Measurements from ENCODE around the gene MTAP.

Gene MTAP

DNA sequence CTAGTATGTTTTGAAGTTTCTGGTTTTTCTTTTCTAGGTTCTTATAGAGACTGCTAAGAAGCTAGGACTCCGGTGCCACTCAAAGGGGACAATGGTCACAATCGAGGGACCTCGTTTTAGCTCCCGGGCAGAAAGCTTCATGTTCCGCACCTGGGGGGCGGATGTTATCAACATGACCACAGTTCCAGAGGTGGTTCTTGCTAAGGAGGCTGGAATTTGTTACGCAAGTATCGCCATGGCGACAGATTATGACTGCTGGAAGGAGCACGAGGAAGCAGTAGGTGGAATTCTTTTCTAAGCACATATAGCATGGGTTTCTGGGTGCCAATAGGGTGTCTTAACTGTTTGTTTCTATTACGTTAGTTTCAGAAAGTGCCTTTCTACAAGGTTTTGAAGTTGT, 52.2 kb downstream of the MTAP start:
- DNase-seq = no peak

DNA sequence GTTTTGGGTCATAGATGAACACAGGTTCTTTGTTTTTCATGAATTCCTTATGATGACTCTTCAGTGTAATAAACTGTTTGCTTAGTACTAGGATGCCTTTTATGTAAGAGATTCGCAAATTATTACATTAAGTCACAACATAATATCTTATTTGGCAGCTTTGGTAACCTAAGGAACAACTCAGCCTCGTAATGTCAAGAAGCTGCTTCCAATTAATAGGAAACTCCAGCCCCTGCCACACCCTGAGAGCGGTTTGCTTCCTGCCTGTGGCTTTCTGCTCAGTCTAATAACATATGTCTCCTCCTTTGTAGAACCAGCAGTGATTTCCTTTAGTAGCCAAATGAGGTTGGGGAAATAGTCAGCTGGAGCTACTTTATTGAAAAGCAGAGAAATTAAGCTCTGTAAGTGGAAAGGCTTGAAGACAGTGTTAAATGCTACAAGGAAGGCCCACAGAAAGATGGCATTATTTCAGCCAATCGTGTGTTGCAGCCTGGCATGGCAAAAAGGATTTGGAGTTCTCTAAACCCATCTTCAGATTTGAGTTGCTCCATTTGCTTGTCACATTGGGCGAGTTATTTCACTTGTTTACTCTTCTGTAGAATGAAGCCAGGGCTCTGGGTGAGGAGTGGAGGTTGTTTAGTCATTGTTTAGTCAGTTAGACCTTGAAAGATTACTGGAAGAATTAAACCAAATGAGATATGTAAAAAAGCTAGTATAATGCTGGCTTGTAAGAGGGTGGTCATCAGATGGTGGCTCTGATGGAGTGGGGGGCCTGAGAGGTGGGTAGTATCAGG, 54.1 kb downstream of the MTAP start:
- DNase-seq = no peak

DNA sequence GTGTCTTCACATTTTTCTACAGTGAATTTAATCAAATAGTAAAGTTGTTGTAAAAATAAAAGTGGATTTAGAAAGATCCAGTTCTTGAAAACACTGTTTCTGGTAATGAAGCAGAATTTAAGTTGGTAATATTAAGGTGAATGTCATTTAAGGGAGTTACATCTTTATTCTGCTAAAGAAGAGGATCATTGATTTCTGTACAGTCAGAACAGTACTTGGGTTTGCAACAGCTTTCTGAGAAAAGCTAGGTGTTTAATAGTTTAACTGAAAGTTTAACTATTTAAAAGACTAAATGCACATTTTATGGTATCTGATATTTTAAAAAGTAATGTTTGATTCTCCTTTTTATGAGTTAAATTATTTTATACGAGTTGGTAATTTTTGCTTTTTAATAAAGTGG, 60.4 kb downstream of the MTAP start:
- DNase-seq = no peak

DNA sequence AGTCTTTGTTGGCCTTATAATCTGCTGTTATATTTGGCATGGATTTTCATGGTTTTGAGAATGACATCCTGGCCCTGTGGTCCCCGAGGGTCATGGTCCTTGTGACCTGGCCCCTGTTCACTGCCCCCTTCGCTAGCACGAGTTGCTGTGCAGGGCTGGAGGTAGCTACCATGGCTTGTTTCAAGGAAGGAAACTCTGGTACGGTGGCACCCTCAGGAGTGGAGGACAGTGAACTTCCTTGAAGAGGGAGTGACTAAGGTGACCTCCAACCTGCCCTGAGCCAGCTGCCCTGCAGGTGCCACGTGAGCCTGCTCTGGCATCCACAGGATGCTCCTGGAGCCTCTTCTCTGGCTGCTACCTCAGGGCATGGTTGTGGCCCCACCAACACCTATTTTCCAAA, 62.1 kb downstream of the MTAP start:
- no peak for DNase-seq

DNA sequence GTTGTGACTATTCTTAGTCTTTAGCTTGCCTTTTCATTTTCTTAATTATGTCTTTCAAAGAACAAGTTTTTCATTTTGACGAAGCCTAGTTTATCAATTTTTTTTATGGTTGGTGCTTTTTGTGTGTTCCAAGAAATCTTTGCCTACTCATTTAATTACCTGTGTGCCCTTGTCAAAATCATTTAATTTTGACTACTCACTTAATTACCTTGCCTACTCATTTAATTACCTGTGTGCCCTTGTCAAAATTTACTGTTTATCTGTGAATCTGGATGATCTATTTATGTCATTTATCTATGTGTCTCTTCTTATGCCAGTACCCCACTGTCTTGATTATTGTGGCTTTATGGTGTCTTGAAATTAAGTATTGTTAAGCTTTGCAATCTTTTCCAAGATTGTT, 63.9 kb downstream of the MTAP start:
- no peak for DNase-seq

DNA sequence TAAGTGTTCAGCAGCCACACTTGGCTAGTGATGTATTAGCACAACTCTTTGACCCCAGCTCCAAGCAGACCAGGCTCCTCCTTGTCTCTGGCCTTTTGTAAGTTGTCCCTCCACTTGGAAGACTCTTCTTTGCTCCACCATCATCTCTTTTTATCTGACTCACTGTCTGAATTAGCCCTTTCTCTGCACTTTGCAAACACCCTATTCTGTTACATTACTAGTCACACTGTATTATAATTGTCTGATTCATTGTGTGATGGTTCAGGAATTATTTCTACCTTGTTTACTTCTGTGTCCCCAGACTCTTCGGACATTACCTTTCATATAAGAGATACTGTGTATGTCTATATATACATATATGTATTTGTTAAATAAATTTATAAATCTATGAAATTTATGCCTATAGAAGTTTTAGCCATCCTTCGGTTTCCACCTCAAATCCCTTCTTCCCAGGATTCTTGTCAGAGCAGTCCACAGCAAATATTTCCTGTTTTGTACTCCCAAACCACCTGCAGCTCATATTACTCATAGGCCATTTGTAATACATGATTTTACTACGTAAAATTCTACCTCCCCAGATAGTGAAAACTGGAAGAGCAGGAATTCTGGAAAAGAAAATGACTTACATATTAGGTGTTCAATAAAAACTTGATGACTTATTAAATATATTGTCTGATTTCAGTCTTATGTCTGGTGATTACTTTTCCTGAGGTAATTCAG, 69.0 kb downstream of the MTAP start:
- no peak for DNase-seq

DNA sequence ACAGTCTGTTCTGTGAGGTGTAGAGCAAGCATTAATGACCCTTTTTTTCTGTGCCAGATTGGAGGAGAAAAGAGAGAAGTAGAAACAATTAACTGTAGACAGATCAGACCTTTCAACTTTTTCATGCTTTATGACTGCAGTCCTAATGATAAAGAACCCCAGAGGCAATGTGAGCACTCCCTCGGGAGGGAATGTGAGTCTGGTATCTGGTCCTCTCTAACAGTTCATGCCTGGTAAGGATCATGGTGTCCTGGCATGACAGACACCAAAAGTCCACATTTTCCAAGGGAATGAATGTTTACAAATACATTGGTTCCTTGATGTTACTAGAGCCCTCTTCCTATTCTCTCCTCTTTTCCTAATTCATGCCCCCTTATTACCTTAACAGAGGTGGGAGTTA, 70.3 kb downstream of the MTAP start:
- DNase-seq = no peak

DNA sequence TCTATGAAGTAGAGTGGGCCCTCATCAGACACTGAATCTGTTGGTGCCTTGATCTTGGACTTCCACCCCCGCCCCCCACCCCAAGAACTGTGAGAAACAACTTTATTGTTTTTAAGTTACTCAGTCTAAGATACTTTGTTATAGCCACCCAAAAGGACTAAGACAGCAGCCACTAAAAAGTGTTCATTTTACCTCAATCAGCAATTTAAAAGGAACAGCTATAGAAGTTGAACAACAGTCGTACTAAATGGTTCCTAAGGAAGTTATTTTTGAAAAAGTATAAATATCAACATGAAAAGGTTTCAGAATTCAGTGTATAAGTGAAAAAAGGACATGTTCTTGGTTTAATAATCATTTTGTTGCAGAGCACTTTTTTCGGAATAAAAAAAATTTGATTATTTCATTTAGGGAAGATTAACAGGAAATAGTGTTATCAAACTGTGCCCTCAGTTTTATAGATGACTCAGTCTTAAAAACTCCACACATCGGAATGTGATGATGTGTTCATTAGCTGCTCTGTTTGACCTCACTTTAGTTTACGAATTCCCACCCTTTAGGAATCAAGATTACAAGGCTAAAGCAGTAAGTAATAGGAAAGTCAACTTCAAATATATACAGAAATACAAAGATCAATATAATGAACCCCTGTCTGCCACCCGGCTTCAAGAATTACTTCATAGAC, 71.2 kb downstream of the MTAP start:
- no peak for DNase-seq

DNA sequence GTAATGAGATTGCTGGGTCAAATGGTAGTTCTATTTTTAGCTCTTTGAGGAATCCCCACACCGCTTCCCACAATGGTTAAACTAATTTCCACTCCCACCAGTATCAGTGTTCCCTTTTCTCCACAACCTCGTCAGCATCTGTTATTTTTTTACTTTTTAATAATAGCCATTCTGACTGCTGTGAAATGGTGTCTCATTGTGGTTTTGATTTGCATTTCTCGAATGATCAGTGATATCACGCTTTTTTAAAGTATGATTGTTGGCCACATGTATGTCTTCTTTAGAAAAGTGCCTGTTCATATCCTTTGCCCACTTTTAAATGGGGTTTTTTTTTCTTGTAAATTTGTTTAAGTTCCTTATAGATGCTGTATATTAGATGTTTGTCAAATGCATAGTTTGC, 73.5 kb downstream of the MTAP start:
- no peak for DNase-seq

DNA sequence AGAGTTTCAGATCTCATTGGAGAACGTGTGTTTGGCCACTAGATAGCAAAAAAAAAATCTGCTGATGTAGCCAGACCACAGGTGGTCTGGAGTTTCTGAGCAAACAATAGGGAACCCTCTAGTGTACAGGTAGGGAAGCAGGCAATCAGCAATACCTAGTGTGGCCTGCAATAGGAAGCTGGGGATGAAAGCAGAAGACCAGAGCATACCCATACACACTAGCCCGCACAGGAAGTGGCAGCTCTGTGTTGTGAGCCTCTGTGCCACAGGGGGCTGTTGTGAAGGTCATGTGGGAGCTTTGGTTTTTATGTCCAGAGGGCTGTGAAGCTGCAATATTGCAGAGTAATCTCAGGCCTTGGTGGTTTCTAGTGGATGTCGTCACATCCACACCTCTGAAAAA, 81.2 kb downstream of the MTAP start:
- DNase-seq = no peak

DNA sequence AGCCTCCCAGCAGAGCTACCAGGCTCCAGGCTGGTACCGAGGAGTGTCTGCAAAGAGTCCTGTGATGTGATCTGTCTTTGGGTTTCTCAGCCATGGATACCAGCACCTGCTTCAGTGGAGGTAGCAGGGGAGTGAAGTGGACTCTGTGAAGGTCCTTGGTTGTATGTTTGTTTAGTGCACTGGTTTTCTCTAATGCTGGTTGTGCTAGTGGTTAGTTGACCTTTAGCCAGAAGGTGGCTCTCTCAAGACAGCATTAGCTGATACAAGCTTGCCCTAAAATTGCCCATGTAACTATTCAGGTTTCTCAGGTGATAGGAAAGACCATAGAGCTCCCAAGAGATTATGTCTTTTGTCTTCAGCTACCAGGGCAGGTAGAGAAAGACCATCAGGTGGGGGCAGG, 87.2 kb downstream of the MTAP start:
- DNase-seq = no peak

DNA sequence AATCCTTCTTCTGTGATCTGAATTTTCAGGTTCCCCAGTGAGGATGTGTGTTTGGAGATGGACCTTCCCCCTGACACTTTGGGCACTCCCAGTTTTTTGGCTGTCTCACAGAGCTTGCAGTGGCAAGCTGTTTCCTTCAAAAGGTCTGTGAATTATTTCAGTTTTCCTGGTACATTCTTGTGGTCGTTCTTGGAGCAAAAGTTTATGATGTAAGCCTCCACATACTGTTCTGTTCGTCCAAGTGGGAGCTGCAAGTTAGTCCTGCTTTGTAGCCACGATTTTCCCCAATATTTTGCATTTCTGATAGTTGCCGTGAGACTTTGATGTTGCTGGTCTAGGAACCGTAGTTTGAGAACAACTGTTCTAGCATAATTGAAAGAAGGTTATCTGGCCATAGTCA, 88.3 kb downstream of the MTAP start:
- DNase-seq = no peak

DNA sequence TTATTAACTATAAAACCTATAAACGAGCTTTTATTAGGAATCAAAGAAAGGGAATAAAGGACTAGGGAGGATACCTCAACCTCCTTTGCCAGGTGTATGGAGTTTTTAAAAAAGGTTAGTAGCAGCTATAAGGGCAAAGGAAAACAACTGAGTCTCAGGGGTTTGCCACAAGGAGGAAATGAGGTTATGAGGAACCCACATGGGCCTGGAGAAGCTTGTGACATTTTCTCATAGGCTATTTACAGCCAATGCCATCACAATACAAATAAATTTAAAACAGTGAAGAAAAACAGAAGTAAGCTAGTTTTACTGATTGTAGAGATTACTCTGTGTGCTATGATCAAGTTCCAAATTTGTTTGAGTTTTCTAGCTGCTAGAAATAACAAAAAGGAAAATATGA, 99.1 kb downstream of the MTAP start:
- no peak for DNase-seq

DNA sequence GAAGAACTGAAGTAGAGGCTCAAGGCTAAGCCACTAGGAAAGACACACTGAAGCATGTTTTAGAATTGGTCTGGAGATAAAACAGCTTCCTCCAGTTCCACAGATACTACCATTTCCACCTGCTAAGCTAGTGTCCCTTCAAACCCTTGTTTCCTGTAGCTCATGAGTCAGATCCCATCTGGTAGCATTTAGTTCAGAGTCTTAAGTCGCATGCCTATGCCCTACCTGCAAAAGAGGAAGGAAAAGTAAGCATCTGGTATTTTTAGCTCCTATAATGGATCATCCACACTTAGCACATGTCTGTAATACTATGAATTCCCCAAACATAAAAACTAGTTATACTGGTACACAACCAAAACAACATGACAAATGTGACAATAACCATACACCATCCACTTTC, 99.7 kb downstream of the MTAP start:
- no peak for DNase-seq

DNA sequence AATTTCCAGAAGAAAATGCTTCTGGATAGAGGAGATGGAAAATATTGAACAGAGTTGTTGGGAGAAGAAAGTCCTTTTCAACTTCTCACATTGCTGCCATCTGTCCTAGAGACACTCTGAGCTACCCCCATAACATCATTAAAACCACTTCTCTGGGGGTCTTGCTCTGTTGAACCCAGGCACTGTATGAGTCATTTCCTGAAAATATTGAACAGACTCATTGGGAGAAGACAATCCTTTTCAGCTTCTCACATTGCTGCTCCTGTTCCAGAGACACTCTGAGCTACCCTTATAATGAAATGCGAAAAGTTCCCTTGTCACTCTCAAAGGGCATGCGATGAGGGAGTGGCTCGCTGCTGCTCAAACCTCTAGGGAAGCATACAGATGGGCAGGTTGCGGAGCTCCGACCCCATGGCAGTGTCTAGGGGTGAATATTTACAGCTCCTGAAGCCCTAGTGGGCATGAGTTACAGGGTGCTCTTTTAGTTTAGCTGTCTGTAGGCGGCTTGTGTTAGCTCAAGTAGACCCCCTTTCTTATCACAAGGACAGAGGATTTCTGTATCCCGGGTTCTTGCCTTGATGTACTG, 101.0 kb downstream of the MTAP start:
- DNase-seq = no peak

DNA sequence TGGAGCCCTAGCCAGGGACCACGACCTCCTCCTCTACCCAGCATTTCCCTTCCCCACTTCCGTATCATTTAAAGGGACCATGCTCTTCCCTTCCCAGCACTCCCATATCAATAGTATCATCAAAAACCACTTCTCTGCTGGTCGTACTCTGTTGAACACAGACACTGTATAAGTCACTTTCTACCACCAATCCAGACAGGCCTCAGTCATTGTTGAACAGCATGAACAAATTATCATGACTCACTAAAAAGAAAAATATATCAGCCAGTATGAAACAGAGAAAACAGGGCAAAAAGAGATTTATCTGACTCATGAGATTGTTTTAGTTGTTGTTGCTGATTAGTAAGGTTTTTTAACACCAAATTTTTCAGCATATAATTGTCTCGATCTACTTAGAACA, 101.9 kb downstream of the MTAP start:
- DNase-seq = no peak

DNA sequence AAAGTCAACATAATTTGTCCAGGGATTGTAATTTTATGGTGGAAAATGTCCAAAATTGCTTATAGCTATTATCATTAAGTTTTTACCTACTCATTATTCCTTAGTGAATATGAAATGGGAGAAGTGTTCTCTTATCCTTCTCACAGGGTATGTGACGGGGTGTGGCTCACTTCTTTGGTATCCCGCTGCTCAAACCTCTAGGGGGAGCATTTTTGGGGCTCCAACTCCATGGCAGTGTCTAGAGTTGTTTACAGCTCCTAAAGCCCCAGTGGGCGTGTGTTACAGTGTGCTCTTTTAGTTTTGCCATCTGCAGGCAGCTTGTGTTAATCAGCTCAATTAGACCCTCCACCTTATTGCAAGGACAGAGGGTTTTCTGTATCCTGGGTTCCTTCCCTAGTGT, 102.3 kb downstream of the MTAP start:
- DNase-seq = no peak

DNA sequence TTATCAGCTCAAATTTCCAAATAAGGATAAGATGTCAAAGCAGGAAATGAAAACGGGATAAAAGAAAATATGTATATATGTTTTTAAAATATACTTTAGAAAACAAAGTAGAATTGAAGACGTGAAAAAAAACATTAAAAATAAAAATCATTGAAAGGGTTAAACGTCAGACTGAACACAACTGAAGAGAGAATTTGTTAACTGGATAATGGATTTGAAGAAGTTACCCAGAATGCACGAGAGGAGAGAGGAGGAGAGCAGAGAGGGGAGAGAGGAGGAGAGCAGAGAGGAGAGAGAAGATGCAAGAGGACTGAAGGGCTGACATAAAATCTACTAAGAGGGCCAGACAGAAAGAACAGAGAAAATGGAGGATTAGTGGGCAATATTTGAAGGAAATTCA, 103.8 kb downstream of the MTAP start:
- no peak for DNase-seq

DNA sequence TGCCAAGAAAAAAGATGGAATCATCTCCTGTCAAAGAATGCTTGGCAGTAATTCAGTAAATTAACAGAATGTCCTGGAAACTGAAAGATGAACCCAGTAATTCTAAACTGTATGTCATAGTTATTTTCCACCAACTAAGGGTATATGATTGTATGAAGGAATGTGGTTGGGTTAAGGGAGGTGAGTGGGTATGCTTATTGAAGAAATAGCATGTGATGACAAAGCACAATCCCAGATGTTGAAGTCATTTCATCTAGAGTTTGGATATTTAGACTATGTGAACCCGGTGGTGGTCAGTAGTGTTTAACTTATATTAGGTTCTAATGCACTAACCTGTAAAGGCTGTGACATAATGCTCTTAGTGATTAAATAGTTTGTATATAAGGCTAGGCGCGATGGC, 104.4 kb downstream of the MTAP start:
- no peak for DNase-seq

DNA sequence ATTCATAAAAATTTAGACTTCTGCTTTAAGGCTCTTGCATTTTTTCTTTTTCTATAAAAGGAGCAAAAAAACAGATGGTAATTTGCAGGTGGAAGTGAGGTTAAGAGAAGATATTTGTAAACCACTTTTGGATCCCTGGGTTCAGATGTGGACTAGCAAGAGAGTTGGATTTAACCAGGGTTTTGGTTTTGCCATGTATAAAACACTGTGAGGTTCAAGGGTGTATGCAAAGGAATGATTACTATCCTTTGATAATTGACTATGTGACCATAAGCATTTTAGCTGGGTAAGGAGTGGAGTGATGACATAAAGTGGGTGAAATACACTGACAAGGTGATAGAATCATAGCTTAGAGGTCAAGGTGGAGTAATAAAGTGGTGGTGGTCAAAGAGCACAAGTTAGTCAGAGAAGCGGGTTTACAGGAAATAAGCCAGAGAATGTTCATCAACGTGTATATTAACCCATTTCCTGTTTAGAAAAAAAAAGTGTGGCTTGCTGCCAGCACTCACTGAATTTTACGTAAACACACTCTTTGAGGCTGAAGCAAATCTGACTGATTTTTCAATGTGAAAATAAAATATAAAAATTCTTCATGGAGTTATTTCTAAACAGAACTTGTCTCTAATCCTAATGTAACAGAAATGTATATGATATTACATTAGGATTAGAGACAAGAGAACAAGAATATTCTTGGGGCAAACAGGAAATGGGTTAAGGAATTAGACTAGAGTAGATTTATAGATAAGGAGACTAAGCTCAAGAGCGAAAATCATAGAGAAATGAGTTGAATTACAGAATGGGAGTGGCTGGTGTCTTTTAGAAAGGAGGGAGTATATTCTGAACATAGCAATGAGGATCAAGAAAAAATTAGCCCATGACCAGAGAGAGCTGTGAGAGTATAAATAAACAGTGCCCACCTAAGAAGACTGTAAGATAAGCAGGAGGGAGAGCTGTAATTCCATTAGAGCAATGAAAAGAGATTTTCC, 117.2 kb downstream of the MTAP start:
- DNase-seq = no peak

DNA sequence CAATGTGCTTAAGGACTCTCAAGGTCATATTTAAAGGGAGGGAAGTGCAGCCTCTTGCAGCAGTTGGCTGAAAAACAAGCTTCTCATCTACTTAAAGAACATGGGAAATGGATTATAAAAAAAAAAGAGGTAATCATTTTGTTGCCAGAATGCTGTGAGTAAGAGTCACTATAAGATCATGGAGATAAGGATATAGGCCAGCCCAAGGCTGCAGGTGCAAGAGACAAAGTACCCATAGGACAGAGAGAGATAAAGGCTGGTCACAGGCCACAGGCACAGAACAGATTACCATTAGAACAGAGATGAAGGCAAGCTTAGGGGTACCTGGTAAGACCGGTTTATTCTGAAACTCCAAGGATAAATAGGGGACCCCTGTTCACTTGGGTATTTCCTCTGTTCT, 121.3 kb downstream of the MTAP start:
- DNase-seq = no peak

DNA sequence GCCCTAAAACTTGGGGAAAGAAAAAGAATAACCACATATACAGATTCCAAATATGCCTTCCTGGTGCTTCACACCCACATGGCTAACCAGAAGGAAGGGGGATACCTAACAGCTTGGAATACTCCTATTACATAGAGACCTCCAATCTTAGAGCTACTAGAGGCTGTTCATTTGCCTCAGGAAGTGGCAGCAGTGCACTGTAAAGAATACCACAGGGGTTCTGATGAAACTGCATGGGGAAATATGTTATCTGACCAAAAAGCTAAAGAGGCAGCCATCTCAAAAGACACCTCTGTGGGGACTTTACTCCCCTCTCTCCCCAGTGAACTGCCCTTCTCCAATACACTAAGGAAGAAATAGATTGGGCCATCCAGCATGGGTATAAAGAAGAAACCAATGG, 125.3 kb downstream of the MTAP start:
- no peak for DNase-seq

DNA sequence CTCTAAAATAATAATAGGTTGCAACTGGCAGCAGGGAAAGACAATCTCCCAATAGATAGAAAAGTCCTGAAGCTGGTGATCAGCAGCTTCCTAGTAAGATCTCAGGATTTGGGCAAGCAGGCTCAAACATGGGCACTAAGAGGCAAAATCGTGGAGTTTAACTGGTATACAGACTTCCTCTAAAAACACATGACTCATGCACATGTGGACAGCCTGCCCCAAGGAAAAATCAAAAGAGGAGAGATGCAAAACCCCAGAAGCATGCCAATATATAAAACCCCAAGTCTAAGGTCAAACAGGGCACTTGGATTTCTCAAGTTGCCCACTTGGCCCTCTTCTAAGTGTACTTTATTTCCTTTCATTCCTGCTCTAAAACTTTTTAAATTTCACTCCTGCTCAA, 129.0 kb downstream of the MTAP start:
- no peak for DNase-seq
